HG02884 (cell line): ENCODE results near the gene PPIG.
A peak's percentile ranks its signal among the peaks of the same experiment; 100 is the strongest.
"Not testable (repeated sequence)": the region's sequence is repeated elsewhere in the genome, so short reads cannot be mapped to it uniquely, and the experiment has no call there.

Experiments
- ATAC-seq: cut with Tn5 transposase; IDR thresholded peaks from one replicate; pipeline ENCODE4 v1.9.1; 2021; ENCODE audit warnings: mild to moderate bottlenecking, moderate library complexity; ENCODE audit not compliant: unreplicated experiment

Gene PPIG

GRCh38 chr2:169584005-169584877 lies at the start of gene PPIG:
Gene PPIG, plus strand, starts transcription at chr2:169584351. Its CDS starts 19,691 bp downstream, at chr2:169604042.
- peak; percentile 87 for ATAC-seq

DNA sequence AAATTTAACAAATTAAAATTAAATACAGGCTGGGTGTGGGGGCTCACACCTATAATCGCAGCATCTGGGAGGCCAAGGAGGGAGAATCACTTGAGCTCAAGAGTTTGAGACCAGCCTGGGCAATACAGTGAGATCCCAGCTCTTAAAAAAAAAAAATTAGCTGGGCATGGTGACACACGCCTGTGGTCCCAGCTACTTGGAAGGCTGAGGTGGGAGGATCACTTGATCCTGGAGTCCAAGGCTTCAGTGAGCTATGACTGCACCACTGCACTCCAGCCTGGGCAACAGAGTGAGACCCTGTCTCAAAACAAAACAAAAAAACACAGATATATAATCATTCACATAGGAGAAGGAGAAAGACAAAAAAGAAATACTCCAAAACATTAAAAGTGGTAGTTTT lies 44.7 kb upstream of the PPIG start:
- ATAC-seq, result not testable (repeated sequence)

- no peak for ATAC-seq
These were observed 44.0 kb upstream of the PPIG start for GRCh38 chr2:169540146-169540545.

- no peak for ATAC-seq
These were observed 41.7 kb upstream of the PPIG start for GRCh38 chr2:169542433-169542832.

- ATAC-seq, result no peak
These were observed 37.4 kb upstream of the PPIG start for GRCh38 chr2:169546756-169547155.

DNA sequence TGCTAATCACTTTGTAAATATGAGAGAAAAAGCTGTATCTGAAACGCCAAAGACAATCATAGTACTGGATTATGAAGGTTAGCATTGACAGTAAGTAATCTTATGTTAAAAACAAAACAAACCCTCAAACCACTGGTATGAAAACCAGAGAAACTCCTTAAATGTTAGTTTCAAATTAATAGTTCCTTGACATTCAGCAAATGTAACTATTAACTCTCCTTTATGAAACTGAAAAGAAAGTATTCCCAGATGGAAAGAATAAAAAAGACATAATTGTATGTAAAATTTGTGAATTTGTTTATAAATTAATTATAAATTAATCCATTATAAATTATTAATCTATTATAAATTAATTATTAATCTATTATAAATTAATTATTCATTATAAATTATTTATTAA lies 22.8 kb upstream of the PPIG start:
- ATAC-seq, result no peak

DNA sequence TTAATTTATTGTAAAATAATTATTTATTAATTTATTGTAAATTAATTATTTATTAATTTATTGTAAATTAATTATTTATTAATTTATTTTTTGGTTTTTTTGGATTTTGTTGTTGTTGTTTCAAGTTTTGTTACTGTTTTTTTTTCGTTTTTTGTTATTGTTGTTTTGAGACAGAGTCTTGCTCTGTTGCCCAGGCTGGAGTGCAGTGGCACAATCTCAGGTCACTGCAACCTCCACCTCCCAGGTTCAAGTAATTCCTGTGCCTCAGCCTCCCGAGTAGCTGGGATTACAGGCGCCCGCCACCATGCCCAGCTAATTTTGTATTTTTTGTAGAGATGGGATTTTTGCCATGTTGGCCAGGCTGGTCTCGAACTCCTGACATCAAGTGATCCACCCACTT lies 22.1 kb upstream of the PPIG start:
- ATAC-seq, result not testable (repeated sequence)

DNA sequence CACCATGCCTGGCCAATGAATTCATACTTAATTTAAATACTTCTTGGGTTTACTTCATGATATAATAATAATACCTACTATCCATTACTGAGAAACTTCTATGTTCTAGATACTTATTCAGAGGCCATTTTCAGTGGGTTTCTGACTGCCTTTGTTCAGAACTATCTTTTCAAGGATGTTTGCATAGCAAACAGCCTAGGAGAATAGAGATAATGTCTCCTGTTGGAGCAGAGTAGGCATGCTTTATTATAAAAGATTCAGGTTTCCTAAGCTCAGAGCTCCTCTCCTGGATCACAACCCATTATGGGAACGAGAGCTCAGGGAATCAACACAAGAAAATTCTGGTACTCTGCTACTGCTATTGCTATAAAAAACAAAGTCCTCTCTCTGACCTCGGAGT lies 21.6 kb upstream of the PPIG start:
- no peak for ATAC-seq

- ATAC-seq, result no peak
These were observed 18.5 kb upstream of the PPIG start for GRCh38 chr2:169565686-169566085.

GRCh38 chr2:169569948-169570347 lies 14.2 kb upstream of the PPIG start:
- no peak for ATAC-seq

GRCh38 chr2:169570752-169571151 lies 13.4 kb upstream of the PPIG start:
- ATAC-seq, result not testable (repeated sequence)

DNA sequence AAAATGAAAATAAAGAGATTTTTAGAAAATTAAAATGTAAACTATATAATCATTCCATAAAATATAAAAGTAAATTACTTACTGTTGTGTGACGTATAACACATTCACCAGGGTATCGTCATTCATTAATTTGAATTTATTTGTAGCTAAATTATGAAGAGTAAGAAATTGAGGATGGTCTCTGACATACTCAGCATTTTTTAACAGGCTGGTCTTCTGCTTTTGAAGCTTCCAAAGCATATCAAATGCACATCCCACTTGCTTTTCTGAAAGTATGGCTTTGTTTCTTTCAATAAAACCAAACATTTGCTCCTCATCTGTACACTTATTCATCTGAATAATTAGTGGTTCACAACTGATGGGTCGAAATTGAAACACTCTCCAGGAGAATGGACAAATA lies 12.6 kb upstream of the PPIG start:
- no peak for ATAC-seq

- ATAC-seq, result no peak
These were observed 12.0 kb upstream of the PPIG start for GRCh38 chr2:169572189-169572588.

DNA sequence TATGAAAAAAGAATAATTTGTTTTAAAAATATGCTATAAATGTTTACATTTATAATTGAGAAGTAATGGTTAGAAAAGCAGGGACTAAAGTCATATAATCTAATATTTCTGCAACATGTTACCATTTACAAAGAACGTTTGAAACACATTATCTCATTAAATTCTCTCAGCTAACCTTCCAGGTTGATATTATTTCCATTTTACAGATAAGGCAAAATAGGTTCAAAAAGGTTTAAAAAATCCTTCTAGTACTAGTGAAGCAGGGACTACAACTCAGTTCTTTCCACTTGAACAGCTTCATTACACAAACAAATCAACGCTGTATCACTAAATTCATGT lies 11.4 kb upstream of the PPIG start:
- no peak for ATAC-seq

GRCh38 chr2:169573160-169573973 lies 10.8 kb upstream of the PPIG start, which contains the start of gene FASTKD1:
Gene FASTKD1, minus strand, starts transcription at chr2:169573865. Its CDS starts 1,836 bp downstream, at chr2:169572029.
- peak; percentile 99 for ATAC-seq

DNA sequence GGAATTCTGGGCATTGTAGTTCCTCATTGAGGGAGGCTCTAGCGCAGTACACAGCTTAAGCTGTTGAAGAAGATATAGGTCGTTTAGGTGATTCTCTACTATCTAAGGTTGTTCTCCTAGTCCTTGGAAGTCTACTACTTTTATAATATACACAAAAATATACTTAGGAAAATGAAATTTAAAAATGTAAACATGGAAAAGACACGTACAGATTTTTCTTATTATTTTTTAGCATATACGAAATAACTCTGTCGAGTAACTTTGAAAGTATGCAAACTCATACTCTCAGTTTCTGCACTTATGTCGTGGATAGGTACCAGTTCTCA lies 10.2 kb upstream of the PPIG start:
- ATAC-seq, result no peak

GRCh38 chr2:169574539-169574938 lies 9.6 kb upstream of the PPIG start:
- not testable (repeated sequence) for ATAC-seq

- not testable (repeated sequence) for ATAC-seq
These were observed 8.9 kb upstream of the PPIG start for GRCh38 chr2:169575264-169575663.

- no peak for ATAC-seq
These were observed 5.1 kb upstream of the PPIG start for GRCh38 chr2:169579044-169579443.

- not testable (repeated sequence) for ATAC-seq
These were observed 1.4 kb upstream of the PPIG start for GRCh38 chr2:169582552-169583266.

- ATAC-seq, result no peak
These were observed 633 bp upstream of the PPIG start for GRCh38 chr2:169583518-169583917.
